ENCODE measurements around the gene IL11RA. TPM values are rescaled to one million over a fixed set of nuclear protein-coding genes. Genes with fewer than 3 reads are reported as not detected.

The IL11RA gene
- total RNA-seq, 2 donors from 2014 or later, result 10.5 to 10.6 TPM

- Histone ChIP-seq H3K27me3 (no peaks in the 10 kb centered on the region), H3K9ac (ENCODE audit: low read depth in 2 of 2, low read length in 2 of 2) (no peak overlapping the region), H3K9me3 (no peaks in the 10 kb centered on the region), H3K36me3 (no peaks in the 10 kb centered on the region), H3K4me1 (no peaks in the 10 kb centered on the region), H3K4me3 (no peak overlapping the region), H3K27ac (no peak overlapping the region)
- no peak for DNase-seq
- intact Hi-C loops (cut with DNase I), result no loop called here
- no peak for TF ChIP-seq CTCF (IDR thresholded peaks at IDR 0.05)
Observed at GRCh38 chr9:34707130-34707529, 55.1 kb downstream of the IL11RA start.

- no peaks in the 10 kb centered on the region for H3K4me1 ChIP-seq
- TF ChIP-seq CTCF (IDR thresholded peaks at IDR 0.05), result no peak
- H3K9me3 ChIP-seq, result no peaks in the 10 kb centered on the region
- H3K9ac ChIP-seq (ENCODE audit: low read depth in 2 of 2, low read length in 2 of 2), result no peak overlapping the region
- no peaks in the 10 kb centered on the region for H3K36me3 ChIP-seq
- intact Hi-C loops (cut with DNase I), result no loop called here
- H3K27me3 ChIP-seq, result no peaks in the 10 kb centered on the region
- H3K27ac ChIP-seq, result no peak overlapping the region
- H3K4me3 ChIP-seq, result no peak overlapping the region
- DNase-seq, result no peak
Observed at GRCh38 chr9:34709196-34709978, 57.4 kb downstream of the IL11RA start.

- H3K4me1 ChIP-seq, result no peaks in the 10 kb centered on the region
- H3K36me3 ChIP-seq, result no peaks in the 10 kb centered on the region
- no peaks in the 10 kb centered on the region for H3K27me3 ChIP-seq
- no peak within 1 kb of the TSS for H3K9ac ChIP-seq (ENCODE audit: low read depth in 2 of 2, low read length in 2 of 2)
- no peak for DNase-seq
- H3K27ac ChIP-seq, result no peak within 1 kb of the TSS
- no peaks in the 10 kb centered on the region for H3K9me3 ChIP-seq
- intact Hi-C loops (cut with DNase I), result no loop called here
- TF ChIP-seq CTCF (IDR thresholded peaks at IDR 0.05), result no peak
- no peak within 1 kb of the TSS for H3K4me3 ChIP-seq
Observed at GRCh38 chr9:34710023-34710422, 58.0 kb downstream of the IL11RA start, which contains the start of gene CCL21. Gene CCL21 (minus strand): TSS chr9:34710136. CDS start chr9:34710066, 70 bp downstream.

Other genes starting within 250 kb of the IL11RA start
- 1 to 10 TPM; 6.3 to 7.5 TPM for gene FAM219A, start 193.6 kb upstream of the IL11RA start, total RNA-seq
- not detected for gene DNAI1, start 193.4 kb upstream of the IL11RA start, total RNA-seq
- 1 to 10 TPM; 1.2 to 1.3 TPM for gene ENHO, start 129.2 kb upstream of the IL11RA start, total RNA-seq
- 1 to 10 TPM; 1.8 to 1.9 TPM for gene CNTFR, start 62.5 kb upstream of the IL11RA start, total RNA-seq
- gene RPP25L, start 40.1 kb upstream of the IL11RA start, total RNA-seq, result 10 to 100 TPM; 37.0 to 54.4 TPM
- gene DCTN3, start 31.7 kb upstream of the IL11RA start, total RNA-seq, result 10 to 100 TPM; 65.2 to 76.3 TPM
- gene ARID3C, start 23.1 kb upstream of the IL11RA start, total RNA-seq, result not detected
- gene SIGMAR1, start 14.4 kb upstream of the IL11RA start, total RNA-seq, result 100 to 1,000 TPM in 1 of 2 donors, 10 to 100 TPM in 1; 49.6 to 114 TPM
- 10 to 100 TPM; 37.8 to 45.6 TPM for gene GALT, start 5.5 kb upstream of the IL11RA start, total RNA-seq
- not detected for gene CCL27, start 10.5 kb downstream of the IL11RA start, total RNA-seq
- 1 to 10 TPM; 2.2 to 5.0 TPM for gene CCL19, start 39.1 kb downstream of the IL11RA start, total RNA-seq
- 10 to 100 TPM; 27.3 to 42.2 TPM for gene CCL21, start 58.0 kb downstream of the IL11RA start, total RNA-seq